Peyer's patch (tissue), 4 donors: ENCODE measurements around the gene RANBP3.

Experiments used
- CTCF ChIP-seq, 6 experiments: fragments of 450-650 bp in 4 of 6; fragments of 200-600 bp in 2 of 6; sonication (generic) in 1 of 6; IDR thresholded peaks; one replicate each; pipeline ENCODE4 v1.5.1; 2017 to 2019; ENCODE audit warnings: antibody characterized with exemption in 6 of 6, mild to moderate bottlenecking in 3 of 6, moderate library complexity in 1 of 6
- POLR2A ChIP-seq, 2 donors: fragments of 450-650 bp; IDR thresholded peaks; one replicate each; pipeline ENCODE4 v1.5.1; 2017; ENCODE audit warnings: antibody characterized with exemption in 2 of 2, mild to moderate bottlenecking in 2 of 2, moderate library complexity in 2 of 2

- TF ChIP-seq CTCF (IDR thresholded peaks at IDR 0.05) (no peak), POLR2A (IDR thresholded peaks at IDR 0.05) (no peak)
Observed at GRCh38 chr19:5948752-5949564, 29.0 kb downstream of the RANBP3 start.
